NCI-H1092 (cell line): ENCODE data around the gene KIAA1328.

Source experiments
- DNase-seq: peaks from one replicate; lab custom pipeline; 2025; lab: John Stamatoyannopoulos, UW

Gene KIAA1328

DNA sequence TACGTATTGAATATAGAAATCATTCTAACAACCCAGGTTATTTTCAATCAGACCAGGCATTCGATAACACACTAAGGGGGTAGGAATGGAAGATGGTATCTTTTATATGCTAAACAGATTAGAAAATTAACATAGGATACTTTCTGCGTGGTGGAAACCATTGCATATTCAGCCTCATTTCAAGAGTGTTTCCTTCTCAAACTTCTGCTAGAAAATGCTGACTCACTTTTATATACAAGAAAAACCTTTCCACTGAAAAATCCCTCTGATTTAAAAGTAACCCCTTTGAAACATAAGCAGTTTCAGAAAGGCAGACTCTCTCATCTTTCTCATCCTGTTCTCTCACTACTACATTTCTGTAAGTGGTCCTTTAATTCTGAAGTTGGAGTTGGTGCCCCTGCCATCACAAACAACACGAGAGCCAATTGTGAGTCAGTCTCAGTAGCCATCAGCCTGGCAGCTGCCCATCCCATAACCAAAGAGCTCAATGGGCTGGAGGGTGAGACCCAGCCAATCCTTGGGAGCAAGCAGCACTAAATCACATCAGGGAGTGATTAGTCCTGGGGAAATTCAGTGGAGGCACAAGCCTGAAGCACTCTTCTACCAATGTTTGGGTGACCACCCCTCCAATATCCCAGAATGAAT lies 393.5 kb downstream of the KIAA1328 start:
- DNase-seq, result no peak

DNA sequence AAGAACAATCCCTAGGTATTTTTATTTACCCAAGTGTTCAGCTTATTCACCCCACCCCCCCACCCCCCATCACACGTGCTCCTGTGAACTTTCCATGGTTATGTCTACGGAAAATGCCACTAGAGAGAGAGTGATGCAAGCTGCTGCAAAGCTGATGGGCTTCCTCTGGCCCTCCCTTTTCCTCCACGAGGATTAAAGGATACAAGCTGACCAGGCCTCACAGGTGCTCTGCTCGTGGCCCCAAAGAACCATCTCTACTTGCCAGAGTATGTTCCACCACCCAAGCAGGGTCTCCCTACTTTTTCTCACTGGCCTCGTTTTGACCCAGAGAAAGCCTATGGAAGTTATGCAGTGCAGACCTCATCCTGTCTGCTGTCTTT lies 394.1 kb downstream of the KIAA1328 start:
- no peak for DNase-seq

DNA sequence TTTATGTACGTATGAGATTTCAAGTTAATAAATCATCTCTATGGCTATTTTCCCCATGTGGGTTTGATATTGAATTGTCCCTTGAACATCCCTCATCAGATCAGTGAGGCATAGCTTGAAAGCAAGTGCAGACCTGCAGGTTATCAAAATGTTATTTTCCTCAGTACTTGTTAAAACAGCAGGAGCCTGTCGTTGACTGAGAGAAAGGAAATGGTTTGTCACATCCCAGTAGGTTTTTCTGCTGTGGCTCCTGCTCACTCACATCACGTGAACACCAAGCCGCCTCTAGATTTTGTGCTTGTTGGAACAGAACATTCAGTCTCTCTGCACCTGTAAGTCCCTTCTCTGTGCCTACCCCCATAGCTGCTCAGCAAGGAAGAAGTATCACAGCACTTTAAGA lies 396.4 kb downstream of the KIAA1328 start:
- DNase-seq, result no peak

DNA sequence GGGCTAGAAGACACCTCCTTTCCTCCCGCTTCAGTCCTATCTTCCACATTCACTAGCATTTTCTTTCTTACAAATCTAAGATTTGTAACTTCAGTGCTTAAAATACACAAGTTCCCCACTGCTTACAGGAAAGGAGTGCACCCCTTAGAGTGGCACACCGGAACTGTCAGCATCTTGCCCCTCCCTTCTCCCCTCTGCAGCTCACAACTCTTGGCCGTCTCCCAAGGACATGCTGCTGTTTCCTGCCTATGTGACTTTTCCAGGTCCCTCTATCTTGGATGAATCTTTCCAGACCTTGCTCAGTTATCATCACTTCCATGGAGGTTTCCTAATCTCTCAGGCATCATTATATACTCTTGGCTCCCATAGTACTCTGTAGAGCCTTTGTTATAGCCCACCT lies 401.8 kb downstream of the KIAA1328 start:
- no peak for DNase-seq

DNA sequence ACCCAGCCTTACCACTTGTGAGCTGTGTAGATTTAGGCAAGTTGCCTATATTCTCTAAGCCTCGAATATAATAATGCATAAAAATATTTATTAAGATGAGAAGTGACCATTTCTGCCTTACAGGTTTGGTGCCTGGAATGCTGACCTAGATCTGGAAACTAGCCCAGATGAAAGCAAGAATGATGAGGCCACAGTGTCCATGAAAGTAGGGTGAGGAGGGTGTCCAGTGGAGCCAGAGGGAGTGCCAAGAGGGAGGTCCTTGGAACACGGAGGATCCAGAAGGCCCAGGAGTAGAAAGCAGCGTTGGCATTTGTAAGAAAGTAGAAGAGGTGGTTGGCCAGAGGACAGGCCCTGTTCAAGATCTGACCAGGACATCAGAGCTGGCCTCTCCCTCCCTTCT lies 402.3 kb downstream of the KIAA1328 start:
- DNase-seq, result no peak

DNA sequence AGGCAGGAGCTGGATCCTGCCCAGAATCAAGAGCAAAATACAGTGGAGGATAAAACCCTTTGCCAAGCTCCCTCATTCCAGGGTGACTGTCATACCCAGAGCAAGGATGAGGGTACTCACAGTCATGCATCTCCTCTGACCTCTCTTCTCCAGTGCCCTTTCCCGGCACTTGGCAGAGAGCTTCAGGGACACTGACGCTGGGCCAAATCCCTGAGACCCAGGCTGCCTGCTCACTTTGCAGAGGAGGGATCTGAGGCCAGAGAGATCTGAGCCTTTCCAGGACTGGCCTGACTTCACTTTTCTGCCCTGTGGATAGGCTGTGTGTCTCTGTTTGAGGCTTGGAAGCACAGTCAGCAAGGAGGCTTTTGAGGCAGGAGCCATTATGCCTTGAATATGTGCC lies 406.7 kb downstream of the KIAA1328 start:
- DNase-seq, result no peak

DNA sequence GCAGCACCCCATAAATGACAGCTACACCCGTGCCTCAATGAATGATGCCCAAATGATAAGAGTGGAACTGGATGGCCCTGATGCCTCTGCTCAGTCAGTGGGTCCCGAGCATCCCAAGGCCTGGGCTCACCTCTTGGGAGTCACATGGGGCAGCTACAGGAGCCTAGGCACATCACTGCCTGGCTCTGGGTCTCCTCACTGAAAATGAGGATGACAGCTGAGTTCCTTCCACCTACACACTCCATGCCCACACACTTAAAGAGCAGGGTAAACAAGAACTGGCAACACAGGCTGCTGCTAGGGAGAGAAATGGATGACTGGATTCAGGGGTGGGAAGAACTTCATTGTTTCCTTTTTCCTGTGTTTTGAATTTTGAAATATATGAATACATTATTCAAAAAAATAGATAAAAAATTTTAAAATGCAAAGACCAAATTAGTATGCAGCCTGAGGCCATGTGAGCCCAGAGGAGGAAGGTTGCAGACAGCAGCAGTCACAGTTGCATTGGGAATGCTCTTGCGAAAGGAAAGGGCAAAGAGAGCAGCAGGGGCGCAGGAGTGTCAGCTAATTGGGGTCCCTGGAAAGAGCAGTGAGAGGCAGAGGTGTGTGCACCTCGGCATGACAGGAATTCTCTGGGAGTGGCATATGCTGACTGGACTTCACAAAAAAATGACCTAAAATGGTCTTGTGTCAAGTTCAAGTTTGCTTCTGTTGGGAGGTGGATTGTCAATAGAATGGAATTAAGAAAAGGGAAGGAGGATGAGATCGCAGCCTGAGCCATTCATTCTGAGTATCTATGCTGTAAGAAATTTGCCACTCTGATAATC lies 409.6 kb downstream of the KIAA1328 start:
- no peak for DNase-seq

DNA sequence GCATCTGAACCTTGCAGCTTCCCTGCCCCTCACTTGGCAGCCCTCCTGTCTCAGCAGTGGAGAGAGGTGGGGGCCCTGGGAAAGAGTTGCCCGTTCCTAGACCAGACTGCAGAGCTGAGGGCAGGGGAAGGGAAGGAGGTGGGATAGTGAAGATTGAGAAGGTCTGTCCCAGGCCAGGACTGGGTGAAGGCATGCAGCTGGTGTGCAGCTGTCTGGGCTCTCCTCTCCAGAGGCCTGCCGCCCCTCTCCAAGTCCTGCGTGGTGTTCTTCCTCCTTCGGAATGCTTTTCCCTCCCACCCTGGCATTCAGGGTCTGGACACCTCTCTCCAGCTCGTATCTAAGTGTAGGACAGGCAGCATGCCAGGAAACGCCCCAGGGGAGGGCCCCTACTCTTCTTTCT lies 413.2 kb downstream of the KIAA1328 start:
- DNase-seq, result no peak

DNA sequence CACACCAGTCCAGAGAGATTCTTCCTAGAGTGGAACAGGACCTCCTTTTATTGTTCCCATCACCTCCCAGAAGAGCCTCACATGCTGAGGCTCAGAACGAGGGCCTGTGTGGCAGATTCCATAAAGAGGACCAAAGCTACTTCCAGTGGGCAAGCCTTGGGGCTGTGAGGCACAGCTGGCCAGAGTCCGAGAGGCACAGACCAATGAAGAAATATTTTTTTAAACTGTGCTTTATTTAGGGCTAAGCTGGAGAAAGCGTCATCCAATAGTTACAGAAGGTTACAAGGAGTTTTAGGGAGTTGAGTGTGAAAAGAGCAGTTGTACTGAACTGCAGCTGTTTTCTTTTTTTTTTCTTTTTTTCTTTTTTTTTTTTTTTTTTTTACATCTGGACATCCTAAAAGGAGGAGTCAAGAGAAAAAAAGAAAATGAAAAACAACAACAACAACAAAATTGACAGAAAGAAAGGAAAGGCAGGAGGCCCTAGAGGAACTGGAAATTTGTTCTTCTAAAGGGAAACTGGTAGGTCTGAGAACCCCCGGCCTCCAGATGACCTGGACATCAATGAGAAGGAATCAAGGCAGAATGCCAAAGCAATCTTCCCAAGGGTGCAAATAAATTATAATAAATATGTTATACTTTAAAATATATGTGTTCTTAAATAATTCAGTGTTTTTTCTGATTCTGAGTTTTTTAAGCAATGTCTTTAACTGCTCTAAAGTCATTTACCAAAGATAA lies 414.1 kb downstream of the KIAA1328 start:
- DNase-seq, result no peak

DNA sequence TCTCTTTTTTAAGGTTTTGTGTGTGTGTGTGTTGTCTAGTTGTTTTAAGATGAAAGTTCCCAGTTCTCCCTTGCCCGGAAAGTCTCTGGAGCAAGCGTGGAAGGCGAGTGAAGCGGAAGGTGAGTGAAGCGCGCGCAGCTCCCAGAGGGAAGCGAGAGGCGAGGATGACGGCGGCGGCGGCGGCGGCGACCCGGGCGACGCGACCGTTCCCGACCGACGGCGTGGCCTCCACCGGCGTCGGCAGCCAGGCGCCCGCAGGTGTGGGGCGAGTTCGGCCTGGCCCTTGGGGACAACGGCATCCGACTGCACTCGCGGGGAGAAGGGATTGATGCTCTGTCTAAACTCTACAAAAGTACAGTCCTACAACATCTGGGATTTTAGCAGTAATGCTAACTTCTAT lies 414.8 kb downstream of the KIAA1328 start:
- no peak for DNase-seq

DNA sequence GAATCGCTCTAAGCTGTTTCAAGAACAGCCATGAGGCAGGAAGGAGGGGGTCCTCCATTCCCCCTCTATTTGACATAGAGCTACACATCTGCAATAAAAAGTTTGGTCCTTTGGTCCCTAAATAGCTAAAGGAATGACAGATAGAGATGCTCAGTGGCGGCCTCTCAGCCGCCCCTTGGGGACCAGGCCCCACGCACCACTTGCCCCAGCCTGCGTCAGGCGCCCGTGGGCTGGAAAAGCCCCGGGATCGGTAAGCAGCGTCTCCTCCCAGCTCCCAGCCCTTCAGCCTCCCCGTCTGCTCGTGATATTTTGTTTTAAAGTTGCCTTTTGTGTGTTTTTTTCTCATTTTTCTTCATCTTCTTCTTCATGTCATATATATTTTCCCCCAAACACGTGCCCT lies 415.7 kb downstream of the KIAA1328 start:
- no peak for DNase-seq

DNA sequence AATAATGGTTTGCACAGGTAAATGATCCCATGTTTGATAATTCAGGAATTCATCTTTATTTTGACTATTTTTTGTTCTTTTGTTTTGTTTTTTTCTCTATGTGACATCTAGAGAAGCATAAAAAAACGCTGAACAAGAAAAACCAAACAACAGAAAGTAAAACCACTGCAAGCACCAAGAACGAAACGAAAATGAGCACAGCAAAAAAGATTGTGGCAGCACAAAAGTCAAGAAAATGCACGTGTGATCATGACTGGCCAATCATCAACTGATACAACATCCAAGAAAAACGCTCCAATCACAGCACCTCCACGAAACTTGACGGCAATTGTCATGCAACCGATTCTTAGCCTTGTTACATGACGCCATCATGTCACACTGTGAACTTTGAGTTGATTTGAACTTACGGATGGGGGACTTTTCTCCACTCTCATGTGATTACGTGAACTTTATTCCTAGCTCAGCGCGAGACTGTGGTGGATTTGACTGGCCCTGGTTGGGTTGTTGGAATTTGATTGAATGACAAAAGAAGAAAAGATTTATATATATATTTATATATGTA lies 417.9 kb downstream of the KIAA1328 start:
- DNase-seq, result no peak

DNA sequence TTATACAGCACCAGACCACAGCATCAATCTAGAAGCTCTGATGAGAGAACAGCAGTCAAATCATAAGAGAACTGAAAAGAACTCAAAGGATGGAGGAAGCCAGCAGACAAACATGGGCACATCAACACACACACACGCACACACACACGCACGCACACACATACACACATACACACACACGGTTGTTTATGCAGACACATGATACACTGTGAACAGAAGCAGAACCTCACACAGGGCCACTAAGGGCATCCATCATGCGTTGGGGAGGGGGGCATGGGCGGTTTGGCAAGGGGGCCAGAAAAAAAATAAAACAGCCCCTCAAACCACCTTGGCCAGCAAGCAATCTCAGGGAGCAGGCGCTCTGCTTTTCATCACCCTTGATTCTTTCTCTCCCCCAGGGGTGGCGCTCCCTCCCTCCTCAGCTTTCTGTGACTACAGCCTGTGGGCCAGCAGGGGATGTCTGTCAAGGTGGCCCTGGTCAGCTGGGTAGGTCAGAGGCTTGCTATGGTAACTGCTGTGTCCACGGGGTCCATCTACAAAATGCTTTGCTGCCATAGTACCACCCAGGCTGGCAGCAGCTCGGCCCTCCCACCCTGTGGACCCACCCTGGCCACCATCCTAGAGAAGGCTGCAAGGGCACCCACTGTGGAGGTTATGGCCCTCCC lies 418.7 kb downstream of the KIAA1328 start:
- no peak for DNase-seq

DNA sequence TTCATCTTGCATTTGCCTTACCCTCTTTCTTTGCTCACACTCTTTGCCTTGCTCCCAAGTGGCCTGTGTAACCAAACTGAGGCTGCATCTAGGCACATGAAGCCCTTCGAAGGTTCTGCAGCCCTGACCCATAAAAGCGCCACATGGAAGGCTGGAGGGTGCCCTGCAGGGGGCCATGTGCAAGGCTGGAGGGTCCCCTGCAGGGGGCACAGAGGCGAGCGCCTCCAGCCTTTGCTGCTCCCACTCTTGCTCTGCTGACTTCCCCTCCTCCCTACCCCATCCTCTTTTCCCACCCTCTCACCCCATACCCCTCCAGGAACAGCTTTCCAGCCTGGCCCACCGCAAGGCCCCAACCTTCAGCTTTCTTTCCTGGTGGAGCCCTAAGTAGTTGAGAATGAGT lies 419.4 kb downstream of the KIAA1328 start:
- DNase-seq, result no peak

DNA sequence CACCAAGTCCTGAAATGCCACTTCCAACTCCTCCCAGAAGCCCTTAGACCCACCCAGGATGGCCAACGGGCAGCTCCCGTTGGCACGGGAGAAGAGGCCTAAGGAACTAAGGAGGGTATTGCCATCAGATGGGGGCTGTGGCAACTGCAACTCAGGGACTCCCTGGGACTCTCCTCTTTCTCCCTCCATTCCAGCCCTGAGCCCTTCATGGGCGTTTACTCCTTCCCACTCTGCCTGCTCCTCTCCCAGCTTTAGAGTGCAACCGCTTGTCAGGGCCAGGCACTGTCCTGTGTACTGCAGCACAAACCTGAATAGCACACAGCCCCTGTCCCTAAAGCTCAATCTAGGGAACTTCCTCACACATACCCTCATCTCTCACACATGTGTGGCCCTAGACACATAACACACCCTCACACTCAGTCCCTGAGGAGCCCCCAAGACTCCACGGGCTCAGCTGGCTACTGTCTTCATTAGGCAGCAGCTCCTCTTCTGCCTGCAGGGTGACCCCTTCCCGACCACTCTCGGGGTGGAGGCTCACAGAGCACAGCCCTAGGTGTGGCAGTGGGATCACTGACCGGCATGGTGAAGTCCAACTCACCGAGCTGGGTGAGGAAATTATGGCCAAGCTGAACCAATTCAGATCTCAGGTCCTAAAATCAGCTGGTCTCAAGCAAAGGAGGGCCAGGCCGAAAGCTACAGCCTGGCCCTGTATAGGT lies 420.4 kb downstream of the KIAA1328 start:
- no peak for DNase-seq

DNA sequence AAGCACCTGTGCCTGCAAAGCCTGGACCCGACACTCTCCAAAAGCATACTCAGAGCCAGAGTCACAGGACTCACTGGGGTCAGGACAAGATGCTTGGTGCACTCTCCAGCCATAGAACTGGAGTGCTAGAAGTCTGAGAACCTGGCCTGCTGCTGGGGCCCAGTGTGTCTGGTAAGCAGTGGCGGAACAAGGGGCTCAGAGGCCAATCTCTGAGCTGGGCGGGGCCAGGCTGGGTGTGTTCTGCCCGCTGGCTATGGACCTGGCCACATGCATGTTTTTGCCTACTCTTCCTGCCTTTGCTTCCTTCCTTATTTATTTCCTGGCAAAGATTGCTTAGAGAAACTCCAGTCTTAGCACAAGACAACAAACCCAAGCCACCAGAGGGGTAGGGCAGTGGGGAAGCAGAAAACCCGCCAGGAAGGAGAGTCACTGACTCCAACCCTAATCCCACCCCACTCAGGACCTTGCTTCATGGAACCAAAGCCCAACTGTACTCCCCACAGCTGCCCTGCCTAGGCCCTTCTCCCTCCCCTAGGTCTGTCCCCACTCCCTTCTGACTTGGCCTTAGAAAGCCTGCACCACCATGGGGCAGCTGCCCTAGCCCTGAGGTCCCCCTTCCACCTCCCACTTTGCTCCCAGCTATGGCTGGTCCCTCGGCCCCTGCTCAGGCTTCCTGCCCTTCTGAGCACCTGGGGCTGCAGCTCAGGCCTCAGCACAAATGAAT lies 421.1 kb downstream of the KIAA1328 start:
- no peak for DNase-seq

DNA sequence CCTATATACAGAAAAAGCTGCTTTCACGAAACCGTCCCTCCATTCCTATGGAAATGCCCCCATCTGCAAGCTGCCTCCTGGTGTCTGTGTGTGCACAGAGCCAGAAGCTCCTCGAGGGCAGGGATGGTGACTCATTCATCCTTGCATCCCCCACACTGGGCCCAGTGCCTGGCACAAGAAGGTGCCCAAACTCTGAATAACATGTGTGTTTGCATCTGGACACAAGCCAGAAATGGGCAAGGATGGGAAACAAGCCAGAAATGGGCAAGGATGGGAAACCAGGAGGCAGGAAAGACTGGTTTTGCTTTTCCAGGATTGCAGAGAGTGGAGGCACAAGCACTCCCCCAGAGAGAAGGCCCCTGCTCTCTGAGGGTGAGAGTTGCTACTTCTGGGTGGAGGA lies 422.8 kb downstream of the KIAA1328 start:
- DNase-seq, result no peak

DNA sequence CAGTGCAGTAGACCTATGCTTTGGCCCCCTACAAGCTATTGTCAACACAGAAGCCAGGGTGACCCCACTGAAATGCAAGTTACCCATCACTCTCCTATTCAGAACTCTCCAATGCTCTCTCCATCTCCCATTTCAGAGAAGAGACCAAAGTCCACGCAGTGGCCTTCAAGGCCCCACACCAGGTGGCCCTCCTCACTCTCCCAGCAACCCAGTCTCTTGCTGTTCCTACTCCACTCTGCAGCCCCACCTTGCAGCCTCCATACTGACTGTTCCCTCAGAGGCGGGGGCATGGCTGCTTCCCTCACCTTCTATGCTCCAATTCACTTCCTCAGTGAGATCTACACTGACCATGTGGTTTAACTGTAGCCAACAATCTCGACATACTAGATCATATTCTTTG lies 423.4 kb downstream of the KIAA1328 start:
- DNase-seq, result no peak

DNA sequence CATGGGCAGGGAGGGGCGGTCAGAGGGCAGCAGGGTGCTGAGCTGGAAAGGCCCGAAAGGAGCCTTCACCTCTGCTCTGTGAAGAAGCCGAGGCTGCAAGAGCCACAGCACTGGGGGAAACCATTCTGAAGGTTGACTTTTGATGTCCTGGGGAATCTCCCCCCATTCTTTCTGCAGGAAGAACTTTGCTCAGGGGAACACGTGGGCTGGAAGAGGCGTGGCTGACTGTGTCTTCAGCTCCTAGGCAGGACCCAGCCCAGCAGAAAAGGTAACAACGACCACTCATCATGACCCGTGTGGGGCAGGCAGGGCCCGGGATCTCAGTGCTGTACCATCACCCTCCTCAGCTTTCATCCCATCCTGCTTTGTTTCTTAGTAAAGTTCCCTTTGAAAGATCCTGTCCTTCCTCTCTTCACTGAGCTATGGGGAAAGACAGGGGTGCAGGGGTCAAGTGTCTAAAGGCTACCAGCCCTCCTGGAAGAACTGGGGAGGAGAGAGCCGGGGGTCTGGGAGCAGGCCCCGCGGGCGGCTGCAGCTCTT lies 424.0 kb downstream of the KIAA1328 start:
- DNase-seq, result no peak

DNA sequence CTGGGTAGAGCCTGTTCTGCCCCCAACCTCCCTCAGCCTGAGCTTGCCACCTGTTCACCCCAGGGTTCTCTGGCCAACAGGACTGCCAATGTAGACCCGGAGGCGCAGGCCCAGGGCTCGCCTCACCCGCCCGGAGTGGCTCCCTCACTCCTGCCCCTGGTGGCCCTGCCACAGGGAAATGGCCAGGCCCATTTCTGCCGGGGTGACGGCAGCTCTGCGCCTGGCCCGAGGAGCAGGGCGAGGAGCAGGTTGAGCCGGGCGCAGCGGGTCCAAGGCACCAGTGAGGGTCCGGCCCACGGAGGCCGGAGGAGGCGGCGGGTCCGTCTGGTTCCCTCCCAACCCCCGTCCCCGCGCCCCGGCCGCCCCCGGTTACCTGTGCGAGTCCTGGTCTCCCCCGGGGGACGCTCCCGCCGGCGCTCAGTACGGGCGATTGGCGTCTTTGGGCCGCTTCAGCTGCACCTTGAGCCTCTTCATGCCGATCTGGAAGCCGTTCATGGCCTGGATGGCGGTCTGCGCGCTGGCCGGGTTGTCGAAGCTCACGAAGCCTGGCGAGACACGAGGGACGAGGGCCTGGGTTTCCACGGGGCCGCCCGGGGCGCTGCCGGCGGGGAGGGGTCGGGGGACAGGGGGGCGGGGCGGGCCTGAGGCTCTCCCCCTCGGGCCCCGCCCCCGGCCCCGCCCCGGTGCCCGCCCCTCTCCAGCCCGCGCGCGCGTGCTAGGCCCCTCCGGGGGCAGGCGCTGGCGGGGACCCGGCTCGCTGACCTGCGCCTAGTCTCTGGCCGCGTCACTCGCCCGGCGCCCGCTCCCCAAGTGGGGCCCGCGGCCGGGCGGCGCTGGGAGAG lies 424.7 kb downstream of the KIAA1328 start:
- peak; percentile 22 for DNase-seq
